Non-pigmented ciliary epithelial cell (primary cell): ENCODE measurements around the gene BMPR1A.

Source experiments
- DNase-seq: peaks from one replicate; pipeline ENCODE4 v3.0.0-alpha.2; 2010; ENCODE audit warnings: low read depth

The BMPR1A gene

GRCh38 chr10:86765548-86765947, 9.1 kb downstream of the BMPR1A start:
- no peak for DNase-seq

DNA sequence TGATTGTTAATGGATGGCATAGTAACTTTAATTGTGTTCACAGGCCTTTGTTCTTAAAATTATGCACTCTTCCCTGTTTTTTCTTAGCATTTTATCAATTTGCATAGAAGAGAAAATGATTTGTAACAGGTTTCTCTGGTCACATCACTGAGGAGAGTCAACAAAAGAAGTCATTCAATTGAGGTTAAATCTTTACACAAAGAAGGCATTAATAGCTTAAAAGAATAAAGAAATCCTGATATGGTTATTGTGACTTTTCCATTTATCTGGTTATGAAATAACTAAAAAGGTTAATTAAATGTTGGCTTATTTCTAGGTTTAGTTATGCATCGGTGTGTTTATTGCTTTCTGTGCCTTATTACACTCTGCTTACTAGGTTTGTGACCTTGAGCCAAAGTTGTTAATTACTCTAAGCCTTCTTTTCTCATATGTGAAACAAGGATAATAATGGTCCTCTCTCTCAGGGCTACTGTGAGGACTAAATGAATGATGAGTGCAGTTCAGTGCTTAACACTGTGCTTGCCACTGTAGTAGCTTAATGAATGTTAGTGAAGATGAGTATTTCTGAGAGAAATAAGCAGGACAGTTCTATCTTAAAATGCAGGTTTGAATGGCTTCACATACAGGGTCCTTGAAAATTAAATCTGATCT, 12.1 kb downstream of the BMPR1A start:
- no peak for DNase-seq

- DNase-seq, result no peak
Observed at GRCh38 chr10:86769991-86770390, 13.6 kb downstream of the BMPR1A start.

GRCh38 chr10:86770412-86770960, 14.1 kb downstream of the BMPR1A start:
- no peak for DNase-seq

DNA sequence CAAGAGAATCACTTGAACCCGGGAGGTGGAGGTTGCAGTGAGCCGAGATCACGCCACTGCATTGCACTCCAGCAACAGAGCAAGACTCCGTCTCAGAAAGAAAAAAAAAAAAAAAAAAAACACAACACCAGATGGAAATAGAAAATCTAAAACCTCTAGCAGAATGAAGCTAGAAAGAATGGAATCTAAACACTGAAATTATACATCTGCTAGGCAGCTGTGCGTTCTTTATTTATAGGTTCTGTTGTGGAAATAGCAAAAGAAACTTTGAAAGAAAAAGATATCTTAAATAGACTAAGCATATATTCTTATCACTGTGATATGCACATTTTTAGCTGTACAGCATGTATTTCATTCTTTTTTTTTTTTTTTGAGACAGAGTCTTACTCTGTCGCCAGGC, 17.1 kb downstream of the BMPR1A start:
- no peak for DNase-seq

DNA sequence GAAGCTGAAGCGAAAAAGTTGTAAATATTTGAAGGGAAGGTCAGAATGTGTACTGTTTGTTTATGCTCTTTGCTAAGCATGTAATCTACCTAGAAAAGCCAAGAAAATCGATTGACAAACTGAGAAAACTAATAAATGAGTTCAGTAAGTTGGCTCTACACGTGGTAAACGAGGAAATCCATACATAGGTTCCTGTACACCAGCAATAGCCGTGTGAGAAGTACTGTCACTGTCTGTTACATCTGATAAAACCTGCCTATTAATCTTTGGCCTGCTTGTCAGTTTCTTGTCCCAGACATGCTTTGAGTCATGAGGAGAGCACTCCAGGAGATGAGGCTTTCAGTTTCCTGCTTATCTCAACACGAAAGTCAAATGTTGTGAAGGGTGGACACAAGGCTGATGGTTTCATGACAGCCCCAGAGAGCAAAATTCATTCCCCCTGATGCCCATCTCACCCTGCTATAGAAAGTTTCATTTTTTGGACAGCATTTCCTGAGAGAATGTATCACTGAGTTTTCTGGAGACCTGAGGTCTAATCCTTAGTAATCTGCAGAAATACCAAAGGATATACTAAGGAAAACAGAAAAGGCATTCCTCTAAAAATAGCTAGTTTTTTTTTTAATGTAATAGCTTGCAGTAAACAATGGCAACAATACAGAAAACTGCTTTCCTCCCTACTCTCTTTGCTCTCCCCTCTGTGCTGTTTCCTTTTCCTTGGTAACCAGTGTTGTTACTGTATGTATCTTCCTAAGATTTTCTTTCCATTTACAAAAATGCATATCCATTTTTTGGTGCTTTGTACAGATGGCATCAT, 18.8 kb downstream of the BMPR1A start:
- no peak for DNase-seq

- no peak for DNase-seq
Observed at GRCh38 chr10:86775870-86776180, 19.4 kb downstream of the BMPR1A start.

GRCh38 chr10:86779220-86780017, 23.0 kb downstream of the BMPR1A start:
- DNase-seq, result no peak

- DNase-seq, result no peak
Observed at GRCh38 chr10:86782701-86783418, 26.4 kb downstream of the BMPR1A start.

DNA sequence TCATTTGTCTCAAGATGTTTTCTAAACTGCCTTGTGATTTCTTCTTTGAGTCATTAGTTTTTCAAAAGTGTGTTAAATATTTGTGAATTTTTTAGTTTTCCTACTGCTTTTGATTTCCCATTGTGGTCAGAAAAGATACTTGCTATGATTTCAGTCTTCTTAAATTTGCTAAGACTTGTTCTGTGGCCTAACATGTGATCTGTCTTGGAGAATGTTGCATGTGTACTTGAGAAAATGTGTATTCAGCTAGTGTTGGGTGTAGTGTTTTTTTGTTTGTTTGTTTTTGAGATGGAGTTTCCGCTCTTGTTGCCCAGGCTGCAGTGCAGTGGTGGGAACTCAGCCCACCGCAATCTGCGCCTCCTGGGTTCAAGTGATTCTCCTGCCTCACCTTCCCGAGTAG, 28.6 kb downstream of the BMPR1A start:
- no peak for DNase-seq

DNA sequence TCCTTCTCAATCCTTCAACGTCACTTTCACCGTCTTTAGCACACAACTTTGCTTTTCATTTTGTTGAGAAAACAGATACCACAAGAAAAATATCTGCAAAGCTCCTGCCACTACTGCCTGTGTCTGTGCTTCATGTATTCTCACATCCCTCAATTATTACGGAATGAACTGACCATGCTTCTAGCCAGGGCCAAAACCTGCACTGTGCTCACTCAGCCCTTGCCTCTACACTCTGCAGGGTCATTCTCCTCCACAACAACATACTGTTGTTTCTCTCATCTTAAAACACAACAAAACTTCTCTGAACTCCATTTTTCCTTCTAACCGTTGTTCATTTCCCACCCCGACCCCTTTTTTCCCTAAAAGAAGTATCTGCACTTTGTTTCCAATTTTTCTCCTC, 29.5 kb downstream of the BMPR1A start:
- DNase-seq, result no peak

- no peak for DNase-seq
Observed at GRCh38 chr10:86786368-86786767, 29.9 kb downstream of the BMPR1A start.

DNA sequence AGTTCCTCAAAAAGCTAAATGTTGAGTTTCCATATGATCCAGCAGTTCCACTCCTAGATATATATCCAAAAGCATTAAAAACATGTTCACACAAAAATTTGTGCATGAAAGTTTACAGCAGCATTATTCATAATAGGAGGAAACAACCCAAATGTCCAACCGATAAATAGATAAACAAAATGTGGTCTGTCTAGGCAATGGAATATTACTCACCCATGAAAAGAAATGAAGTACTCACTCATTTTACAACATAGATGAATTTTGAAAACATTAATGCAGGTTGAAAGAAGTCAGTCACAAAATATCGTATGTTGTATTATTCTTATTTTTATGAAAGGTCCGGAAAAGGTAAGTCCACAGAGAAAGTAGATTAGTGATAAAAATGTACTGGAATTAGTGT, 34.0 kb downstream of the BMPR1A start:
- no peak for DNase-seq

- DNase-seq, result no peak
Observed at GRCh38 chr10:86792461-86793167, 36.2 kb downstream of the BMPR1A start.

- no peak for DNase-seq
Observed at GRCh38 chr10:86793696-86794095, 37.3 kb downstream of the BMPR1A start.

GRCh38 chr10:86795353-86795752, 38.9 kb downstream of the BMPR1A start:
- DNase-seq, result peak; percentile 45

GRCh38 chr10:86798025-86798424, 41.6 kb downstream of the BMPR1A start:
- DNase-seq, result no peak

GRCh38 chr10:86798611-86799010, 42.2 kb downstream of the BMPR1A start:
- no peak for DNase-seq

DNA sequence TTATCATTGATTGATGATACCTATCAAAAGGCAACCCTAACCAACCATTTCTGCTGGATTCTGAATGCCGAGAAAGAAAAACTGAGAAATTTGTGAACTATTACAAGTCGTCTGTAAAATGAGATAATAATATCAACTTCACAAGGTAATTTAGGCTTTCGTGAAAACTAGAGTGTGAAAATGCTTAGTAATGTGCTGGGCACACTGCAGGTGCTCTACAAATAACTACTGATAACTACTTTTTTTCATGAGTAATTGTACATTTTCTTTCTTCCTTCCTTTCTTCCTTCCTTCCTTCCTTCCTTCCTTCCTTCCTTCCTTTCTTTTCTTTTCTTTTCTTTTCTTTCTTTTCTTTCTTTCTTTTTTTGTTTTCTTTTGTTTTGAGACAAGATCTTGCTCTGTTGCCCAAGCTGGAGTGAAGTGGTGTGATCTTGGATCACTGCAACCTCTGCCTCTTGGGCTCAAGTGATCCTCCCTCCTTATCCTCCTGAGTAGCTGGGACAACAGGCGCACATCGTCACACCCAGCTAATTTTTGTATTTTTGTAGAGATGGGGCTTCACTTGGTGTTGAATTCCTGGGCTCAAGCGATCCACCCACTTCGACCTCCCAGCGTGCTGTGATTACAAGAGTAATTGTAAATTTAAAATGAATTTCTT, 42.9 kb downstream of the BMPR1A start:
- DNase-seq, result no peak

GRCh38 chr10:86801995-86802394, 45.6 kb downstream of the BMPR1A start:
- DNase-seq, result no peak
